ENCODE data around the gene DNASE1L1. TPM values are rescaled to one million over a fixed set of nuclear protein-coding genes. Genes with fewer than 3 reads are reported as not detected.
"Not testable (repeated sequence)": the region's sequence is repeated elsewhere in the genome, so short reads cannot be mapped to it uniquely, and the experiment has no call there.

DNASE1L1 gene
- total and polyA plus RNA-seq, 5 donors from 2014 or later, result 12.2 to 29.7 (median 19.9) TPM

- peak in 2 of 3 donors; percentile 37 to 64 for DNase-seq
- peak; percentile 29 for ATAC-seq (ENCODE audit: low read depth in 2 of 2)
- no peaks in the 10 kb centered on the region for H3K9me3 Mint-ChIP-seq
- no peaks in the 10 kb centered on the region for H3K27me3 ChIP-seq (ENCODE audit: control insufficient read depth, insufficient read depth, low read length)
- peak overlapping the region; percentile 95 for H3K27ac ChIP-seq (ENCODE audit: insufficient read depth, low read length, poor library complexity, severe bottlenecking)
- H3K4me3 ChIP-seq (ENCODE audit: low read depth, low read length), result peak overlapping the region; percentile 19
- peaks cover 9% of the 10 kb centered on the region for H3K36me3 ChIP-seq (ENCODE audit: control insufficient read depth, insufficient read depth, low read length)
- H3K9me3 ChIP-seq (ENCODE audit: control insufficient read depth in 2 of 2, low read length in 2 of 2), result no peaks in the 10 kb centered on the region
- peaks cover 19% of the 10 kb centered on the region for H3K4me1 ChIP-seq (ENCODE audit: control insufficient read depth, insufficient read depth, low read length, poor library complexity, severe bottlenecking)
- peaks cover 14% of the 10 kb centered on the region for H3K36me3 Mint-ChIP-seq
- peak overlapping the region; percentile 94 to 99 (median 97) for H3K4me3 Mint-ChIP-seq
- H3K27me3 Mint-ChIP-seq, result peaks cover 12% of the 10 kb centered on the region
- peak overlapping the region; percentile 99 to 100 (median 99) for H3K27ac Mint-ChIP-seq
- H3K4me1 Mint-ChIP-seq, result peaks cover 4 to 31% (median 8%) of the 10 kb centered on the region in 4 donors
Measured at GRCh38 chrX:154396973-154397887, 11.8 kb downstream of the DNASE1L1 start.

GRCh38 chrX:154396363-154396762 lies 12.7 kb downstream of the DNASE1L1 start:
- peaks cover 11% of the 10 kb centered on the region for H3K27me3 Mint-ChIP-seq
- not testable (repeated sequence) for H3K9me3 ChIP-seq (ENCODE audit: control insufficient read depth in 2 of 2, low read length in 2 of 2); H3K36me3 ChIP-seq (ENCODE audit: control insufficient read depth, insufficient read depth, low read length); H3K27me3 ChIP-seq (ENCODE audit: control insufficient read depth, insufficient read depth, low read length); H3K27ac Mint-ChIP-seq; H3K4me3 ChIP-seq (ENCODE audit: low read depth, low read length); ATAC-seq (ENCODE audit: low read depth in 2 of 2); H3K27ac ChIP-seq (ENCODE audit: insufficient read depth, low read length, poor library complexity, severe bottlenecking); DNase-seq; H3K9me3 Mint-ChIP-seq
- H3K36me3 Mint-ChIP-seq, result peaks cover 14% of the 10 kb centered on the region
- H3K4me3 Mint-ChIP-seq, result peak overlapping the region in 2 of 4 donors; percentile 35 to 68
- H3K4me1 Mint-ChIP-seq, result peaks cover 4 to 30% (median 8%) of the 10 kb centered on the region in 4 donors
- H3K4me1 ChIP-seq (ENCODE audit: control insufficient read depth, insufficient read depth, low read length, poor library complexity, severe bottlenecking), result peaks cover 19% of the 10 kb centered on the region

GRCh38 chrX:154389812-154390747 lies 19.0 kb downstream of the DNASE1L1 start:
- ATAC-seq (ENCODE audit: low read depth in 2 of 2), result peak; percentile 78 to 80
- H3K4me3 ChIP-seq (ENCODE audit: low read depth, low read length); H3K4me1 ChIP-seq (ENCODE audit: control insufficient read depth, insufficient read depth, low read length, poor library complexity, severe bottlenecking); H3K9me3 ChIP-seq (ENCODE audit: control insufficient read depth in 2 of 2, low read length in 2 of 2); H3K27ac Mint-ChIP-seq; H3K4me1 Mint-ChIP-seq; H3K27me3 Mint-ChIP-seq; H3K27me3 ChIP-seq (ENCODE audit: control insufficient read depth, insufficient read depth, low read length); H3K36me3 ChIP-seq (ENCODE audit: control insufficient read depth, insufficient read depth, low read length); H3K27ac ChIP-seq (ENCODE audit: insufficient read depth, low read length, poor library complexity, severe bottlenecking); H3K9me3 Mint-ChIP-seq; H3K4me3 Mint-ChIP-seq; H3K36me3 Mint-ChIP-seq: not testable (repeated sequence)
- DNase-seq, result peak in 1 of 3 donors; percentile 65

- not testable (repeated sequence) for H3K27ac Mint-ChIP-seq; H3K4me1 ChIP-seq (ENCODE audit: control insufficient read depth, insufficient read depth, low read length, poor library complexity, severe bottlenecking); H3K4me3 ChIP-seq (ENCODE audit: low read depth, low read length); H3K27me3 Mint-ChIP-seq; H3K9me3 Mint-ChIP-seq; H3K27me3 ChIP-seq (ENCODE audit: control insufficient read depth, insufficient read depth, low read length); H3K36me3 ChIP-seq (ENCODE audit: control insufficient read depth, insufficient read depth, low read length); ATAC-seq (ENCODE audit: low read depth in 2 of 2); H3K27ac ChIP-seq (ENCODE audit: insufficient read depth, low read length, poor library complexity, severe bottlenecking); DNase-seq; H3K9me3 ChIP-seq (ENCODE audit: control insufficient read depth in 2 of 2, low read length in 2 of 2); H3K4me1 Mint-ChIP-seq; H3K4me3 Mint-ChIP-seq; H3K36me3 Mint-ChIP-seq
Measured at GRCh38 chrX:154388649-154389048, 20.4 kb downstream of the DNASE1L1 start.

GRCh38 chrX:154388094-154388493 lies 21.0 kb downstream of the DNASE1L1 start:
- H3K9me3 Mint-ChIP-seq; H3K27me3 Mint-ChIP-seq; DNase-seq; H3K27ac ChIP-seq (ENCODE audit: insufficient read depth, low read length, poor library complexity, severe bottlenecking); H3K4me3 Mint-ChIP-seq; H3K36me3 Mint-ChIP-seq; H3K4me3 ChIP-seq (ENCODE audit: low read depth, low read length); H3K36me3 ChIP-seq (ENCODE audit: control insufficient read depth, insufficient read depth, low read length); H3K4me1 ChIP-seq (ENCODE audit: control insufficient read depth, insufficient read depth, low read length, poor library complexity, severe bottlenecking); H3K9me3 ChIP-seq (ENCODE audit: control insufficient read depth in 2 of 2, low read length in 2 of 2); H3K27me3 ChIP-seq (ENCODE audit: control insufficient read depth, insufficient read depth, low read length); H3K27ac Mint-ChIP-seq; H3K4me1 Mint-ChIP-seq: not testable (repeated sequence)
- peak; percentile 29 to 33 for ATAC-seq (ENCODE audit: low read depth in 2 of 2)

- H3K36me3 ChIP-seq (ENCODE audit: control insufficient read depth, insufficient read depth, low read length), result peaks cover 4% of the 10 kb centered on the region
- Mint-ChIP-seq H3K4me1 (peaks cover 0 to 12% (median under 1%) of the 10 kb centered on the region in 4 donors), H3K36me3 (no peaks in the 10 kb centered on the region), H3K4me3 (no peak overlapping the region), H3K9me3 (peaks cover 0 to 2% (median 0%) of the 10 kb centered on the region in 7 donors), H3K27ac (peak overlapping the region in 1 of 3 donors; percentile 55), H3K27me3 (no peaks in the 10 kb centered on the region)
- ATAC-seq (ENCODE audit: low read depth in 2 of 2) (no peak), DNase-seq (no peak)
- no peaks in the 10 kb centered on the region for H3K9me3 ChIP-seq (ENCODE audit: control insufficient read depth in 2 of 2, low read length in 2 of 2)
- H3K4me1 ChIP-seq (ENCODE audit: control insufficient read depth, insufficient read depth, low read length, poor library complexity, severe bottlenecking), result peaks cover 10% of the 10 kb centered on the region
- H3K27ac ChIP-seq (ENCODE audit: insufficient read depth, low read length, poor library complexity, severe bottlenecking), result no peak overlapping the region
- H3K4me3 ChIP-seq (ENCODE audit: low read depth, low read length), result no peak overlapping the region
- no peaks in the 10 kb centered on the region for H3K27me3 ChIP-seq (ENCODE audit: control insufficient read depth, insufficient read depth, low read length)
Measured at GRCh38 chrX:154384284-154384892, 24.7 kb downstream of the DNASE1L1 start.
